ENCODE results near the gene TSPAN6. TPM values are rescaled to one million over a fixed set of nuclear protein-coding genes. Genes with fewer than 3 reads are reported as not detected.

TSPAN6 gene
- total and polyA plus RNA-seq, 2 of the 4 experiments (the other 2 are of a cell fraction), result 16.1 to 20.1 TPM

DNA sequence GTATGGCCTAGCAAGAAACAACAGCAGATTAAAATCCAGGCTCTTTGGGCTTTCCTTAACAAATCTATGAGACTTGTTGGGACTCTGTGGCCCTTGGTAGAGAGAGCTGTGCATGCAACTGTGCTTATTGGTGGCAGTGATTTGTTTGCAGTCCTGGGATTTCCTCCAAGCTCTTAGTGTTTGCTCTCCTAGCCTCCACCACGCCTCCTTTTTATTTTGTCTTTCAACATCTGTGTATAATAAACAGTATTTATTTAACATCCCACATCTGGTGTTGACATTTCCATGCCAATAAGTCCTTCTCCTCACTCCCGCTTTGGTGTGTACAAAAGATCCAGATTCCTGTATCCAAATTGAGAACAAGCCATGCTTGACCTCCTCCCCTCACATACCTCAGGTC lies 48.7 kb downstream of the TSPAN6 start:
- Histone ChIP-seq H3K14ac (replicated peaks; ENCODE audit: low read depth, low read length) (no peak overlapping the region), H2BK5ac (ENCODE audit: low read depth, low read length, poor library complexity, severe bottlenecking) (no peak overlapping the region), H3K4me2 (ENCODE audit: low read depth, low read length) (no peak overlapping the region), H2BK20ac (ENCODE audit: low read depth, low read length) (no peak overlapping the region), H3K36me3 (ENCODE audit: control insufficient read depth, insufficient read depth, low read length) (no peaks in the 10 kb centered on the region), H3K23ac (ENCODE audit: low read depth, low read length) (no peak overlapping the region), H2AK5ac (ENCODE audit: low read depth, low read length) (no peak overlapping the region), H2BK120ac (ENCODE audit: low read depth, low read length) (no peak overlapping the region), H4K91ac (ENCODE audit: insufficient read depth, low read depth, low read length) (no peak overlapping the region), H3K9me3 (ENCODE audit: control insufficient read depth, insufficient read depth, low read length) (no peaks in the 10 kb centered on the region), H3K27me3 (ENCODE audit: control insufficient read depth, insufficient read depth, low read length) (peaks cover 10% of the 10 kb centered on the region), H3K27ac (ENCODE audit: insufficient read depth, low read length) (no peak overlapping the region), H3K18ac (ENCODE audit: low read depth, low read length) (no peak overlapping the region), H3K56ac (ENCODE audit: extremely low read depth, insufficient read depth, low read length) (no peak overlapping the region), H3K4me3 (ENCODE audit: insufficient read depth, low read depth, low read length) (no peak overlapping the region), H2AFZ (replicated peaks; ENCODE audit: low read length, poor library complexity) (no peak overlapping the region), H2AK9ac (replicated peaks; ENCODE audit: low read depth, low read length, poor library complexity) (no peak overlapping the region), H4K20me1 (ENCODE audit: insufficient read depth, low read length) (no peaks in the 10 kb centered on the region), H3K4ac (ENCODE audit: low read depth, low read length) (no peak overlapping the region), H3K79me1 (ENCODE audit: low read depth in 1 of 2, low read length in 2 of 2) (no peaks in the 10 kb centered on the region), H3K9me1 (ENCODE audit: insufficient read depth, low read length) (no peaks in the 10 kb centered on the region), H3K4me1 (ENCODE audit: control insufficient read depth, insufficient read depth, low read length) (no peaks in the 10 kb centered on the region), H4K5ac (ENCODE audit: low read depth, low read length) (no peak overlapping the region), H3K9ac (ENCODE audit: low read depth, low read length) (no peak overlapping the region), H2BK15ac (ENCODE audit: low read depth, low read length) (no peak overlapping the region), H4K8ac (ENCODE audit: low read depth in 2 of 2, low read length in 2 of 2) (no peak overlapping the region)
- TF ChIP-seq POLR2A (IDR thresholded peaks at IDR 0.05; ENCODE audit: low read depth, low read length) (no peak), RFX5 (IDR thresholded peaks at IDR 0.05; ENCODE audit: low read depth, low read length) (no peak), CHD1 (IDR thresholded peaks at IDR 0.05; ENCODE audit: low read depth, low read length) (no peak), MAZ (IDR thresholded peaks at IDR 0.05; ENCODE audit: borderline replicate concordance, low read depth, low read length) (no peak), RCOR1 (IDR thresholded peaks at IDR 0.05; ENCODE audit: insufficient replicate concordance, low read length) (no peak), FOS (IDR thresholded peaks at IDR 0.05; ENCODE audit: low read depth, low read length) (no peak), MXI1 (IDR thresholded peaks at IDR 0.05; ENCODE audit: borderline replicate concordance, low read depth, low read length) (no peak), CEBPB (IDR thresholded peaks at IDR 0.05; ENCODE audit: low read depth, low read length) (no peak), SMC3 (IDR thresholded peaks at IDR 0.05; ENCODE audit: low read depth, low read length) (no peak), RAD21 (IDR thresholded peaks at IDR 0.05; ENCODE audit: low read length) (no peak), MAFK (IDR thresholded peaks at IDR 0.05; ENCODE audit: low read depth, low read length) (no peak), BHLHE40 (IDR thresholded peaks at IDR 0.05; ENCODE audit: low read depth, low read length) (no peak), NFE2L2 (IDR thresholded peaks at IDR 0.05; ENCODE audit: low read depth, low read length) (no peak)
- TF ChIP-seq, protein P1, sequence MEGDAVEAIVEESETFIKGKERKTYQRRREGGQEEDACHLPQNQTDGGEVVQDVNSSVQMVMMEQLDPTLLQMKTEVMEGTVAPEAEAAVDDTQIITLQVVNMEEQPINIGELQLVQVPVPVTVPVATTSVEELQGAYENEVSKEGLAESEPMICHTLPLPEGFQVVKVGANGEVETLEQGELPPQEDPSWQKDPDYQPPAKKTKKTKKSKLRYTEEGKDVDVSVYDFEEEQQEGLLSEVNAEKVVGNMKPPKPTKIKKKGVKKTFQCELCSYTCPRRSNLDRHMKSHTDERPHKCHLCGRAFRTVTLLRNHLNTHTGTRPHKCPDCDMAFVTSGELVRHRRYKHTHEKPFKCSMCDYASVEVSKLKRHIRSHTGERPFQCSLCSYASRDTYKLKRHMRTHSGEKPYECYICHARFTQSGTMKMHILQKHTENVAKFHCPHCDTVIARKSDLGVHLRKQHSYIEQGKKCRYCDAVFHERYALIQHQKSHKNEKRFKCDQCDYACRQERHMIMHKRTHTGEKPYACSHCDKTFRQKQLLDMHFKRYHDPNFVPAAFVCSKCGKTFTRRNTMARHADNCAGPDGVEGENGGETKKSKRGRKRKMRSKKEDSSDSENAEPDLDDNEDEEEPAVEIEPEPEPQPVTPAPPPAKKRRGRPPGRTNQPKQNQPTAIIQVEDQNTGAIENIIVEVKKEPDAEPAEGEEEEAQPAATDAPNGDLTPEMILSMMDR (conservative IDR thresholded peaks at IDR 0.05; ENCODE audit: low read depth, low read length), result no peak
- TF ChIP-seq, protein P2, sequence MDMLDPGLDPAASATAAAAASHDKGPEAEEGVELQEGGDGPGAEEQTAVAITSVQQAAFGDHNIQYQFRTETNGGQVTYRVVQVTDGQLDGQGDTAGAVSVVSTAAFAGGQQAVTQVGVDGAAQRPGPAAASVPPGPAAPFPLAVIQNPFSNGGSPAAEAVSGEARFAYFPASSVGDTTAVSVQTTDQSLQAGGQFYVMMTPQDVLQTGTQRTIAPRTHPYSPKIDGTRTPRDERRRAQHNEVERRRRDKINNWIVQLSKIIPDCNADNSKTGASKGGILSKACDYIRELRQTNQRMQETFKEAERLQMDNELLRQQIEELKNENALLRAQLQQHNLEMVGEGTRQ (IDR thresholded peaks at IDR 0.05; ENCODE audit: low read depth, low read length), result no peak
- WGBS, 2 experiments (ENCODE audit: extremely low coverage in 2 of 2, insufficient read length in 1 of 2), result no CpG with 5 or more reads among the region's 2 CpGs
- POLR2A ChIA-PET (ENCODE audit: unreplicated experiment), result no interaction called here
- ATAC-seq (ENCODE audit: low read depth) (no peak), DNase-seq (no peak)
- CTCF ChIA-PET, result no interaction called here
- BruUV-seq (replicated peaks), result no TSS peak
- dilution Hi-C loops (cut with HindIII; ENCODE audit: low sequenced_read_pairs, unreplicated experiment), result no loop called here
- in situ Hi-C loops (cut with MboI; ENCODE audit: low sequenced_read_pairs), result no loop called here
- intact Hi-C loops (cut with micrococcal nuclease), result no loop called here

Data from IMR-90 (cell line).